Vagina (tissue), 2 donors: ENCODE results near the gene RASA3. TPM values are rescaled to one million over a fixed set of nuclear protein-coding genes. Genes with fewer than 3 reads are reported as not detected.

Experiments used
- DNase-seq, 2 donors: peaks; one replicate each; pipeline ENCODE4 v3.0.0-alpha.2; 2017; ENCODE audit errors: extremely low spot score in 2 of 2
- H3K27ac ChIP-seq: fragments of 200-600 bp; sonication (generic); one replicate; pipeline ENCODE4 v1.5.1; 2019
- H3K27me3 ChIP-seq: fragments of 200-600 bp; sonication (generic); one replicate; pipeline ENCODE4 v1.5.1; 2019
- H3K36me3 ChIP-seq, 2 donors: fragments of 200-600 bp; sonication (generic); one replicate each; pipeline ENCODE4 v1.5.1; 2017 to 2019
- H3K4me1 ChIP-seq: fragments of 200-600 bp; sonication (generic); one replicate; pipeline ENCODE4 v1.5.1; 2019
- H3K4me3 ChIP-seq, 2 donors: fragments of 200-600 bp; sonication (generic); 1 replicate in 1 of 2; 2 replicates in 1 of 2; pipeline ENCODE4 v1.5.1; 2016 to 2019
- H3K9me3 ChIP-seq: fragments of 200-600 bp; sonication (generic); one replicate; pipeline ENCODE4 v1.5.1; 2019
- POLR2A ChIP-seq, 2 donors: fragments of 450-650 bp; IDR thresholded peaks; one replicate each; pipeline ENCODE4 v1.6.1; 2017; ENCODE audit warnings: antibody characterized with exemption in 2 of 2, mild to moderate bottlenecking in 2 of 2, moderate library complexity in 2 of 2
- POLR2AphosphoS5 ChIP-seq, 2 donors: sonication (generic); formaldehyde crosslinking; IDR thresholded peaks; one replicate each; pipeline ENCODE4 v1.9.0; 2017; ENCODE audit warnings: antibody characterized with exemption in 2 of 2, mild to moderate bottlenecking in 2 of 2, low read depth in 1 of 2; ENCODE audit not compliant: insufficient read depth in 1 of 2
- intact Hi-C: fragments of 100-400 bp; cut with DNase I; formaldehyde crosslinking; loops from one replicate; pipeline ENCODE4 v1.15.1; 2023
- total RNA-seq: library from RNA; depleted of rRNA; stranded (reverse); fragments of >200 nt; gene quantifications from one replicate; pipeline ENCODE4 v1.2.3, GENCODE V29; 2016
- TF ChIP-seq, protein P1 (sequence below), 3 experiments: fragments of 450-650 bp in 2 of 3; fragments of 200-600 bp in 1 of 3; sonication (generic) in 1 of 3; IDR thresholded peaks; one replicate each; pipeline ENCODE4 v1.5.1; 2017 to 2019; ENCODE audit warnings: antibody characterized with exemption in 3 of 3, mild to moderate bottlenecking in 2 of 3, moderate library complexity in 2 of 3

The RASA3 gene
- total RNA-seq, 1 donor from 2014 or later = 19.6 TPM

- no peak overlapping the region for H3K27ac ChIP-seq
- H3K4me3 ChIP-seq = no peak overlapping the region
- no peaks in the 10 kb centered on the region for H3K36me3 ChIP-seq
- intact Hi-C loops = no loop called here
- TF ChIP-seq POLR2AphosphoS5 (IDR thresholded peaks at IDR 0.05; ENCODE audit: insufficient read depth in 1 of 2, low read depth in 1 of 2) = no peak
- TF ChIP-seq POLR2A (IDR thresholded peaks at IDR 0.05) = no peak
- TF ChIP-seq, protein P1, sequence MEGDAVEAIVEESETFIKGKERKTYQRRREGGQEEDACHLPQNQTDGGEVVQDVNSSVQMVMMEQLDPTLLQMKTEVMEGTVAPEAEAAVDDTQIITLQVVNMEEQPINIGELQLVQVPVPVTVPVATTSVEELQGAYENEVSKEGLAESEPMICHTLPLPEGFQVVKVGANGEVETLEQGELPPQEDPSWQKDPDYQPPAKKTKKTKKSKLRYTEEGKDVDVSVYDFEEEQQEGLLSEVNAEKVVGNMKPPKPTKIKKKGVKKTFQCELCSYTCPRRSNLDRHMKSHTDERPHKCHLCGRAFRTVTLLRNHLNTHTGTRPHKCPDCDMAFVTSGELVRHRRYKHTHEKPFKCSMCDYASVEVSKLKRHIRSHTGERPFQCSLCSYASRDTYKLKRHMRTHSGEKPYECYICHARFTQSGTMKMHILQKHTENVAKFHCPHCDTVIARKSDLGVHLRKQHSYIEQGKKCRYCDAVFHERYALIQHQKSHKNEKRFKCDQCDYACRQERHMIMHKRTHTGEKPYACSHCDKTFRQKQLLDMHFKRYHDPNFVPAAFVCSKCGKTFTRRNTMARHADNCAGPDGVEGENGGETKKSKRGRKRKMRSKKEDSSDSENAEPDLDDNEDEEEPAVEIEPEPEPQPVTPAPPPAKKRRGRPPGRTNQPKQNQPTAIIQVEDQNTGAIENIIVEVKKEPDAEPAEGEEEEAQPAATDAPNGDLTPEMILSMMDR (IDR thresholded peaks at IDR 0.05) = no peak
- H3K4me1 ChIP-seq = peaks cover 61% of the 10 kb centered on the region
- no peak for DNase-seq
- no peaks in the 10 kb centered on the region for H3K9me3 ChIP-seq
- no peaks in the 10 kb centered on the region for H3K27me3 ChIP-seq
These were observed 29.7 kb downstream of the RASA3 start for GRCh38 chr13:114102521-114103288.

DNA sequence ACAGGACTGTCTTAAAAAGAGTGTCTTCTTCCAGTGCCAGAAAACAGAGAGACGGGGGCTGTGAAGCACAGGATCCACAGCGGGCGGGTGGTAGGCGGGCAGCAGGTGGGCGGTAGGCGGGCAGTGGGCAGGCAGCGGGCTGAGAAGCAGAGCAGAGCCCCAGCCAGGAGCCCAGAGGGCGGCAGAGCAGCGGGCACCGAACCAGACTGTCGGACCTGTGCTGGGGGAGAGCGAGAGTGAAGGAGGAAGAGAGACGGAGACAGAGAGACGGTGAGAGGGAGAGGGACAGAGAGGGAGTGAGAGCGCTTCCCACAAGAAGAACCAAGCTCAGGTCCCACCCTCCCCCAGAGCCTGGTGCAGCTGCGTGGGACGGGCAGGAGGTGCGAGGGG lies 30.3 kb downstream of the RASA3 start:
- Histone ChIP-seq H3K4me1 (peaks cover 61% of the 10 kb centered on the region), H3K36me3 (no peaks in the 10 kb centered on the region), H3K4me3 (no peak overlapping the region), H3K27me3 (no peaks in the 10 kb centered on the region), H3K9me3 (no peaks in the 10 kb centered on the region), H3K27ac (peak overlapping the region; percentile 82)
- intact Hi-C loops = no loop called here
- TF ChIP-seq POLR2A (IDR thresholded peaks at IDR 0.05) = no peak
- TF ChIP-seq POLR2AphosphoS5 (IDR thresholded peaks at IDR 0.05; ENCODE audit: insufficient read depth in 1 of 2, low read depth in 1 of 2) = no peak
- TF ChIP-seq, protein P1 (IDR thresholded peaks at IDR 0.05) = no peak
- DNase-seq = no peak

DNA sequence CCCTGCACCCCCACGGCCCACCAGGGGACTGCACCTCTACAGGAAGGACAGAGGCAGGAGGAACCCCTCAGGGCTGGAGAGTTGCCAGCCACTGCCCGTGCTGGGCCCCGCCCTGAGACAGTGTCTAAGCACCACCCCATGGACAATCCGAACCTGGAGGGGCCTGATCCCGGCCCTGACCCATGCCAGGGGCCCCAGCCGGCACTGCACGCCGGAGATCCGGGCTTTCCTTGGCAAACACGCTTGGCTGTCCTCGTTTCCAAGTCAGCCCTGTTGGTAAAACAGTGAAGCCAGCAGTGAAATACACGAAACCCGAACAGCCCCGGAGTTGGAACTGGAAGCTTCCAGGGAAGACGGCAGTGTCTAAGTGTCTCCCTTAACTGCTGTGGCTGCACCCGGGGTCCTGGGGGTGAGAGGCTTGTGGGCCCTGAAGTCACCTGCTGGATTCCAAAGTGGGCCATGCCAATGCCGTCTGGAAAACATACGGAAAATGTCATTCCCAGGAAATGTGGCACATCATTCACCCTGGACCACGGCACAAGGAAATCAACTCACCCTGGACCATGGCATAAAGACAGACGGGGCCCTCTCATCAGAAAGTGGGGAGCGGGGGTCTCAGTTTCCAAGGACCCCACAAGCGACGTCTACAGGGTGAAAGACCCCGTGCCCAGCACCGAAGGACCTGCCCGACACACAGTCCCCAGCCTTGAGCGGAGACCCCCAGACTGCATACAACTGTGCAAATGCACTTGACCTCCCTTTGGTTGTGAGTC lies 30.9 kb downstream of the RASA3 start:
- H3K36me3 ChIP-seq = no peaks in the 10 kb centered on the region
- H3K9me3 ChIP-seq = no peaks in the 10 kb centered on the region
- no peak overlapping the region for H3K4me3 ChIP-seq
- peaks cover 58% of the 10 kb centered on the region for H3K4me1 ChIP-seq
- no peak for DNase-seq
- intact Hi-C loops = no loop called here
- TF ChIP-seq POLR2AphosphoS5 (IDR thresholded peaks at IDR 0.05; ENCODE audit: insufficient read depth in 1 of 2, low read depth in 1 of 2) (peak in 1 of 2 donors; percentile 30), POLR2A (IDR thresholded peaks at IDR 0.05) (no peak)
- TF ChIP-seq, protein P1 (IDR thresholded peaks at IDR 0.05) = no peak
- peak overlapping the region; percentile 82 for H3K27ac ChIP-seq
- H3K27me3 ChIP-seq = no peaks in the 10 kb centered on the region

DNA sequence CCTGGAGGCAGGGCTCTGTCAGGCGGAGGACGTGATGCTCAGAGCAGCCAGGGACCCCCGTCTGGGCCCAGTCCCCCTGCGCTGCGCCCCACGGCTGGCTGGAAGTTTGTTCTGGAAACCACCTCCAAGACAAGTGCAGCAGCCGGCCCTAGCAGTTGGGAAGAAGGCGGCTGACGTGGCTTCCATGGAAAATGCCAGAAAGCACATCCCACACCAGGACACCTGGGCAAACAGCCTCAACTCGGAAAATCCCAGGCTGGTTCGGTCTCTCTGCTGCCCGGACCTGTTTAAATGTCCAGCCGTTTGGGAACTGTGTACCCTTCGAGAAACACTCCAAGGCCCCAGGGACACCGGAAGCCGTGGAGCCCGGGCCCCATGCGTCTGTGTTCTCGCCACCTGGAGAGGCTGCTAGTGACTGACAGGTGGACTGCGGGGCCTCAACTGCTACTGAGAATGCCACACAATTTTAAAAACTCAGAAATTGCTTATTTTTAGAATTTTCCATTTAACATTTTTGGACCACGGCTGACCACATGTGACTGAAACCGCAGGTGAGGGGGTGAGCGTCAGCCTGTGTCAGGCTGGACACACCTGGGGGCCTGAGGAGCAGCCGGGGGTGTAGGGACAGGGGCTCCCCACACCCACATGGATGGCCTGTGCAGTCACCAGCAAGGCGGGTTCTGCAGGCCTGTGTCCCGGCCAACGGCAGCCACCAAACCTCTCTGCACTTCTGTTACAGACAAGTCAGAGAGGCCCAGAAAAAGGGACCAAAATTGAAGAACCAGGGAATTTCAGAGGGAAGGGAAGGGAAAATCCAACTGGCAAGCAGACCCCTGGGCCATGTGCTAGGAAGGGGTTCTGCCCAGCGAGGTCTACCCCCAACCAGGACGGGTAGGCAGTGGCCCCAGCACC lies 31.7 kb downstream of the RASA3 start:
- TF ChIP-seq, protein P1 (IDR thresholded peaks at IDR 0.05) = no peak
- TF ChIP-seq POLR2A (IDR thresholded peaks at IDR 0.05) (no peak), POLR2AphosphoS5 (IDR thresholded peaks at IDR 0.05; ENCODE audit: insufficient read depth in 1 of 2, low read depth in 1 of 2) (no peak)
- no peak for DNase-seq
- H3K4me3 ChIP-seq = no peak overlapping the region
- no peaks in the 10 kb centered on the region for H3K27me3 ChIP-seq
- intact Hi-C loops = no loop called here
- no peaks in the 10 kb centered on the region for H3K9me3 ChIP-seq
- no peaks in the 10 kb centered on the region for H3K36me3 ChIP-seq
- peaks cover 58% of the 10 kb centered on the region for H3K4me1 ChIP-seq
- peak overlapping the region; percentile 82 for H3K27ac ChIP-seq
